PFSK-1 (cell line): Measurements from ENCODE around the gene GRK2.

Experiments used
- POLR2AphosphoS5 ChIP-seq: IDR thresholded peaks from 2 replicates; pipeline ENCODE4 v1.6.1; 2012; ENCODE audit warnings: low read depth, mild to moderate bottlenecking, control low read depth, low read length, moderate library complexity
- SIN3A ChIP-seq: IDR thresholded peaks from 2 replicates; pipeline ENCODE4 v1.6.1; 2012; ENCODE audit warnings: mild to moderate bottlenecking, low read length, moderate library complexity, borderline replicate concordance; ENCODE audit not compliant: insufficient read depth
- TAF1 ChIP-seq: IDR thresholded peaks from 2 replicates; pipeline ENCODE4 v1.6.1; 2012; ENCODE audit warnings: low read length, control low read depth, borderline replicate concordance; ENCODE audit not compliant: insufficient read depth

DNA sequence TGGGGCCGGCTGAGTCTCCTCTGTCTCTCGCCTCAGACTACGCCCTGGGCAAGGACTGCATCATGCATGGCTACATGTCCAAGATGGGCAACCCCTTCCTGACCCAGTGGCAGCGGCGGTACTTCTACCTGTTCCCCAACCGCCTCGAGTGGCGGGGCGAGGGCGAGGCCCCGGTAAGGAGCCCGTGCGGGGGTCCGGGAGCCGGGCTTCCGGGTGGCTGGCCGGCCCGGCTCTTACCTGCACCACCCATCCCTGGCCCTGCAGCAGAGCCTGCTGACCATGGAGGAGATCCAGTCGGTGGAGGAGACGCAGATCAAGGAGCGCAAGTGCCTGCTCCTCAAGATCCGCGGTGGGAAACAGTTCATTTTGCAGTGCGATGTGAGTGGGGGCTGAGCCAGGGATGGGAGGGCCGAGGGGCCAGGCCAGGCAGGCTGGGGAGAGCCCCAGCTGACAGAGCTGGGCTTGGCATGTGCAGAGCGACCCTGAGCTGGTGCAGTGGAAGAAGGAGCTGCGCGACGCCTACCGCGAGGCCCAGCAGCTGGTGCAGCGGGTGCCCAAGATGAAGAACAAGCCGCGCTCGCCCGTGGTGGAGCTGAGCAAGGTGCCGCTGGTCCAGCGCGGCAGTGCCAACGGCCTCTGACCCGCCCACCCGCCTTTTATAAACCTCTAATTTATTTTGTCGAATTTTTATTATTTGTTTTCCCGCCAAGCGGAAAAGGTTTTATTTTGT, 18.7 kb downstream of the GRK2 start:
- TF ChIP-seq TAF1 (no peak), SIN3A (no peak), POLR2AphosphoS5 (no peak)
